Lung microvascular endothelial cell (primary cell): ENCODE data around the gene EGFL8. TPM values are rescaled to one million over a fixed set of nuclear protein-coding genes. Genes with fewer than 3 reads are reported as not detected.
"Not testable (repeated sequence)": the region's sequence is repeated elsewhere in the genome, so short reads cannot be mapped to it uniquely, and the experiment has no call there.

ENCODE experiments used
- DNase-seq, 2 donors: peaks; one replicate each; pipeline versions ENCODE4 v3.0.0 to v3.0.0-alpha.2; 2010; ENCODE audit warnings: low read depth in 2 of 2
- total RNA-seq: library from RNA; depleted of rRNA; stranded (reverse); fragments of >200 nt; gene quantifications from 2 replicates; pipeline ENCODE4 v1.2.1, GENCODE V29; 2014

EGFL8 gene
- total RNA-seq, 1 donor from 2014 or later: 1.2 TPM

DNA sequence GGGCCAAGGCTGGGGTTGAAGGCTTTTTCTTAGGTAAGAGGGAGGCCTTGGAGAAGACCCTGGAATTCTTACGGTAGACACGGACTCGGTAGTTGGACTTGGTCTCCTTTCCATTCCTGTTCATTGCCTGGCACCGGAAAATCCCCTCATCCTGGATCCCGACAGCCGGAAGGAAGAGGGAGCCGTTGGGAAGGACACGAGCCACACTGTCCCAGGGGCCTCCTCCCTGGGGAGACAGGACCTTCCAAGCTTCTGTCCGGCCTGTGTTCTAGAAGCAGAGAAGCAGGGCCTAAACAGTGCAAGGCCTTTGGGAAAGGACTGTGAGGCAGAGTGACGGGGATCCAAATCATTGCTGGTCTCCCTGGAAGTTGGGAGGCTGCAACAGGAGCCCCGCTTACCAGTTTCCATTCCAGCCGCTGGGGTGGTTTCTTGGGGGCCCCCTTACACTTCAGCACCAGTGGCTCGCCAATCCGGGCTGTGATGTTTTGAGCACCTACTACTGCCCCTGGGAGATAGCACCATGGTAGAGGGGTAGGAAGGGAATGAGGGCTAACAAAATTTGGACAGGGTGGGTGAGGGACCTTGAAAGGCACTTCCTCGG lies 19.2 kb downstream of the EGFL8 start:
- DNase-seq: no peak

DNA sequence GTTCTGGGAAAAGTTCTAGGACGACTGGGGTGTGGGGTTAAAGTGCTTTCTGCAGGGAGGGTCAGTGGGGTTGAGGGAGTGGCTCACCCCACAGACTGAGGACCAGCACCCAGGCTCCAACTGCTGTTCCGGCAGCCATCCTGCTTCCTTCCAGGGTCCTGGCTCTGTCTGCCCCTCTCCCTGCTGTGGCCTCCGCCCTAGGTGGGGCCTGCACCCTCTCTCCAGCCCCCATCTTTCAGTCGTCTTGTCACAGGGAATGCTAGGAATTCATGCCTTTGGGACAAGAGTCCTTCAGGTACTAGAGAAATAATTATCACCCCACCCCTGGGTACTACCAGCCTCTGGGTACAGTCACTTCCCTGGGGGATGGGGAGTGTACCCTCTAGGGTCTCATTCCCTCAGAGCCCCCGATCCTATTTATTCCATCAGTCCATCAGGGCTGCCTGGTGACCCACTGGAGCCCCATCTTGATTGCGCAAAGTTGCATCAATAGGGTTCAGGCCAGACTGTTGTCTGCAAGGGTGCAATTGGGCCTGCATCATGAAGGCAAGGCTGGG lies 19.8 kb downstream of the EGFL8 start, which contains the start of gene AGER:
Gene AGER (minus strand): TSS at position 170 of the 557 bp plus-strand sequence. CDS start 31 bp downstream, at position 139.
- no peak for DNase-seq

DNA sequence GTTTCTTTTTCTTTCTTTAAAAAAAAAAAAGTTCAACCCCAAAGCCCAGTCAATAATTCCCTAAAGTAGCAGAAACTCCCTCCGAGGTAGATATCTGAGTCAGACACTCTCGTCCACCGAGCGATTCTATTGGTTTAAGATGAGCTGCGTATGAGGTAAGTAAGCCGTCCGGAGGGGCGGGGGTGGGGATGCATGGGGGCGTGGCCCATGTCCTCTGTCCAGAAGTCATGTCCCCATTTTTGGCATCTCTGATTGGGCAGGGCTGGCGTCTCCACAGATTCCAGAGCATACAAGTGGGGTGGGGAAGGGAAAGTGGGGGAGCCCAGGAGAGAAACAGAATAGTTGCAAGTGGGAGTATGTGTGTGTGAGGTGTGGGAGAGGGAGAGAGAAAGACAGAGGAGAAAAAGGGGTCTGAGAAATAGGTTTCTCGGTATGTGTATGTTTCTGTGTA lies 21.3 kb downstream of the EGFL8 start:
- DNase-seq: peak; percentile 77 to 91

DNA sequence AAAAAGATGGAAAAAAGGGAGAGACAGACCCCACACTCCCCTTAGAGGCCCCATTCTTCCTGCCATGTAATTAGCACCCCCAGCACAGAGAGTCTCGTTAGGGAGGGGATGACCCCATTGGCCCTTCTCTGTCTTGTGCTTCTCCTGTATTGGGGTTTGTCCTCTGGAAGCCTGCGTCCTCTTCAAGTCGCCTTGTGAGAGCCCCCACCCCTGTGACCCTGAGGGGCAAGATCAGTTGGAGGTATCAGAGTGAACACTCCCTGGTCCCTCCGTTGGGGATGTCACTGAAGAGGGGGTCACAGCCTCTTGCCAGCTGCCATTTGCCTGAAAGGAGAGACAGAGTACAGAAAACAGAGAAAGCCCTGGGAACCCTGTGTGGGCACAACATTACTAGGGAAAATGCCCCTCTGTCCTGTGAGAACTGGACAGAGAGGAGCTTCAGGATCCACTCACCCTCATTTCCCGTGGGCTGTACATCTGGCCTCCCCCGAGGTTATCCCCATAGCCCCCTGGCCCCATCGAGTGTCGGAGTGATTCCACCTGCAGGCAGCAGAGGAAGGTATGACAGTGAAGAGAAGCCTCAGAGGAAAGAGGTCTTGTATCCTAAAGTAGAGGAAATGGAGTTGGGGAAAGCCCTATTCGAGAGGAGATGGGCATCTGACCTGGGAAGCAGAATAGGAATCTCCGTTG lies 21.9 kb downstream of the EGFL8 start:
- not testable (repeated sequence) for DNase-seq

DNA sequence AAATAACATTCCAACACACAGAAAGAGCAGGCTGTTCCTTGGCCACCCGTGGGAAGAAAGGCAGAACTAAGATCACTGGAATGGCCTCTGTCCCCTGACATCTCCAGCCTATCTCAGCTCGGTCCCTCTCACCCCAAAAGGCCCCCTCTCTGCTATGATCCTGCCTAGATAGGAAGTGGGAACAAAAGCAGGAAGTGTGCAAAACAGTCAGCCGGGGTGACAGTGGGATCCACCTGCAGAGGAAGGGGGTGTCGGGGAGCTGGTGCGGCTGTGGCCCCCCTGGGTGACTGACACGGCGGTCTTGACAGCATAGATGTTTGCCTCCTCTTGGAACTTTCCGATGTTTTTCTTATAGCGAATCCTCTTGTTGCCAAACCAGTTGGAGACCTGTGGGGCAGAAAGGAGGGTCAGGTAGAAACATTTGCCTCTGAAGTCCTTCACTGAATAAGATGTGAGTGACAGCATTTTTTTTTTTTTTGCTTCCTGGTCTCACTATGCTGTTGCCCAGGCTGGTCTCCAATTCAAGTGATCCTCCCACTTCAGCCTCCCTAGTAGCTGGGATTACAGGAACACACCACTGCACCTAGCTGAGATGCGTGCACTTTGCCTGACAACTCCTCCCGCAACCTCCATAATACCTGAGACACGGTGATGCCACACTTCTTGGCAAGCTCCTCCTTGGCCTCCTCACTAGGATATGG lies 22.8 kb downstream of the EGFL8 start:
- DNase-seq: peak; percentile 24 to 71

DNA sequence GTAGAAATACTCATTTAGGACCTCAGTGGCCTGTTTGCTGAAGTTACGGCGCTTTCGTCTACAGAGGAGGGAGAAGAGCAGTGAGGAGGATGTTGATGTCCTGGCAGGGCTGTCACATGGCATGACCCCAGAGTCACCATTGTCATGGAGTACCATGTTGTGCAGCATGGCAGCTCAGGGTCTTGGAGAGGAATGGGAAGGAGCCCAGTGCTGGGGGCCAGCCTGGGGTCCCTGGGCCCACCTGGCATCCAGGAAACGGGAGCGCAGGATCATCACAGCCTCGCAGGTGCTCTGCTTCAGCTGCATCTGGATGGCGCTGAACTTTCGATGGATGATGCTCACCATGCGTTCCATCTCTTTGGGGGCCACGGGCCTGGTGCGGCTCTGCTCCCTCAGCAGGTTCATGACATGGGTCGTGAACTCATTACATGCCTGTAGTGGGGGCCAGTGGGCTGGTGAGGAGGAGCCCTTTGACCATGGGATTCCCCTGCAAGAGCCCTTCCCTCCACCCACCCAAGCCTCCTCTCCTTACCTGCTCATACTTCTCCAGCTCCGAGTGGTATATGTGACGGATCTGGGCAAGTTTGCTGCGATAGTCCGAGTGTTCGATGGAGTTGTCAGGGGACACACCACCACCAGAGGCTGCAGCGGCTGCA lies 23.5 kb downstream of the EGFL8 start:
- DNase-seq: not testable (repeated sequence)

DNA sequence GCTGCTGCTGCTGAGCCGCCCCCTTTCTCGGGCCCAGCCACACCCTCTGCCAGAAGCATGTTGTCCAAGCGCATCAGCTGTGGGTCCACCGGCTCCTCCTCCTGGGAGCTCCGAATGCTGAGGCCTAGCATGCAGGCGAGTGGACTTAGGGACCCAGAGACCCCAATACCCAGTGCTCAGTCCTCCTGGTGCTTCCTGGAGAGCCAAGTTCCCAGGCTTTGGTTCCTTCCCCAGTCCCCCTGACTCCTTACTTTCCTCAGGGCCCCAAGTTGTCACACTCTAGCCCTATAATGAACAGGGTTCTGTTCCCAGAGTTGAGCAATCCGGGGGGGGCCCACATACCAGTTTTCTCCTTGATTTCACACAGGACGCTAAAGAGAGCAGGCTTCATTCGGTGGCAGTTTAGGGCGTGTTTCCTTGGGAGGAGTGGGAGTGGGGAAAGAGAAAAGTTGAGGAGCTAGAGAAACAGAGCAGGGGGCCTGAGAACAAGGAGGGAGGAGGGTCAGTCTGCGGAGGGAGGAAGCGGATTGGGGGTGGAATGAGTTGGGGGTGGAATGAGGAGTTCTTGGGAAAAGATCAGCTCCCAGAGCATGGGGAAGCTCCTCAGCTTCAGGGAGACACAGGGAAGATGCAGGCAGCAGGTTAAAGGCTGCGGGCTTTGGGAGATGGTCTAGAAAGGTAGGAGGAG lies 24.1 kb downstream of the EGFL8 start:
- peak in 1 of 2 donors; percentile 36 for DNase-seq

DNA sequence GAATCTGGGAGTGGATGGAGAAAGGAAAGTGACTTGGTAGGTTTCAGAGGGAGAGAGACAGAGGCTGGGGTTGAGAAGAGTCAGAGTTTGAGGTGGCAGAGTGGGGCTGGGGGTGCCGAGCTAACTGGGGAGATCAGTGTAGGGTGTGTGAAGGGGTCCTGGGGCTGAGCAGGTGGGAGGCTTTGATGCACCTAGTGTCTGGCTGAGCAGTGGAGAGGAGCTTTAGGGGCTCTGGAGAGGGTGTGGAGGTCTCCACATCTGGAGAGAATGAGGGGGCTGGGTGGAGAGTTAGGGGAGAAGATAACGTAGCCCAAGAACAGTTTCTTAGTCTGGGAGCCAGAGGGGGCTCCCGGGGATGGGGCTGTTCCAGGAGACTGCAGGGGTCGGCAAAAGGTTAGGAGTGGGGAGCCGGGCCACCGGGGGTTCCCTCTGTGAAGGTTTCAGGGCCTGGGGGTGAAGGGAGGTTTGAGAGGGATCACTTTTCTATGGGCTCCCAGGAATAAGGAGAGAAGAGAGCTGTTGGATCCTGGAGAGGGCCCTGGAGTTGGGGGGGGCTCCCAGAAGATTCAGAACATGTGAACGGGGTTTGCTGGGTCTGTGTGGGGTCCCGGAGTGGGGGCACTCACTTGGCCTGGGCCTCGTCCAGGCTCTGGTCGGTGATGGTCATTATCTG lies 24.8 kb downstream of the EGFL8 start:
- DNase-seq: no peak

DNA sequence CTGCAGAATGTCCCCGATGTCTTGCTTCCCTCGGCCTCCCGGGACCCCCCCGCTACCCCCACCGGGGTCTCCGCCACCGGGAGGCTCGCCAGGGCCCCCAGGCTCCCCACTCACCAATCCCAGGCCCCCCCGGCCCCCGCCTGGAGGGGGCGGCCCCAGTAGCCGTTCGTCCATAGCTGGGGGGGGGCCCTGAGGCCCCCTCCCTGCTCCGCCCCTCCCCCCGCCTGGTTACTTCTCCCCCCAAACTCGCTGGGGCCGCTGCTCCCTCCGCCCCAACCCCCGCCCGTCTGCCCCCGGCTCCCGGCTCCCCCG lies 25.3 kb downstream of the EGFL8 start:
- DNase-seq: peak; percentile 23 to 24

DNA sequence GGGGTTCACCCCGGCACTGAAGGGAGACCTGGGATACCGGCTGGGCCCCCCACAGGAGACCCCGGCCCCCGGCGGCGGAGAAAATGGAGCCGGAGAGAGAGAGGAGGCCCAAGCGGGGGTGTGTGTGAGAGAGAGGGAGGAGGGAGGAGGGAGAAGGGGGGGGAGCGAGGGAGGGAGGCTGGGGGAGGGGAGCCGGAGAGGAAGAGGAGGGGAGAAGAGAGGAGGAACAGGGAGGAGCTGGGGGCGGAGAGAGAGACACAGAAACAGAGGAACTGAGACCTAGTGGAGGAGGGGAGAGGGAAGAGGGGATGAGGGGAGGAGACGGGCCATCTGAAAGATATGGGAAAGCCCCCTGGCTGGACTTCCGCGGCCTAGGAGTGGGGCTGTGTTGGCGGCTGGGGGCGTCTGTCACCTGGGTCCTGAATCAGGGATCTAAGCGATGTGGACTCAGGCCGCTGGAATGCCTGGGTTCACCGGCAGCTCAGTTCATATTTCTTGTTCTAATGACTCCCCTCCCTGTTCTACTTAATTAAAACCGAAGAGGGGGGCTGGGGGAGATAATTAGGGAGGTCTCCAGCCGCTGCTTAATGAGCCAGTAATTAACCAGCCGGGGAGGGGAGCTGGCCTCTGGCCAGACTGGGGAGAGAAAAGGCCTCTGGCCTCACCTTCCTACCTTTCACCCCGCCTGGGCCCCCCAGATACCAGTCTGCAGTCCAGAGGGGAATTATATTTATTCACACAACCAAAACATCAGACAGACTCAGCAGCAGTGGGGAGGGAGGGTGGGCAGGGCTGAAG lies 25.9 kb downstream of the EGFL8 start, which contains the start of gene PBX2:
Gene PBX2 (minus strand): TSS at position 149 of the 798 bp plus-strand sequence. CDS start 287 bp downstream, outside the sequence.
- DNase-seq: peak; percentile 94 to 95

DNA sequence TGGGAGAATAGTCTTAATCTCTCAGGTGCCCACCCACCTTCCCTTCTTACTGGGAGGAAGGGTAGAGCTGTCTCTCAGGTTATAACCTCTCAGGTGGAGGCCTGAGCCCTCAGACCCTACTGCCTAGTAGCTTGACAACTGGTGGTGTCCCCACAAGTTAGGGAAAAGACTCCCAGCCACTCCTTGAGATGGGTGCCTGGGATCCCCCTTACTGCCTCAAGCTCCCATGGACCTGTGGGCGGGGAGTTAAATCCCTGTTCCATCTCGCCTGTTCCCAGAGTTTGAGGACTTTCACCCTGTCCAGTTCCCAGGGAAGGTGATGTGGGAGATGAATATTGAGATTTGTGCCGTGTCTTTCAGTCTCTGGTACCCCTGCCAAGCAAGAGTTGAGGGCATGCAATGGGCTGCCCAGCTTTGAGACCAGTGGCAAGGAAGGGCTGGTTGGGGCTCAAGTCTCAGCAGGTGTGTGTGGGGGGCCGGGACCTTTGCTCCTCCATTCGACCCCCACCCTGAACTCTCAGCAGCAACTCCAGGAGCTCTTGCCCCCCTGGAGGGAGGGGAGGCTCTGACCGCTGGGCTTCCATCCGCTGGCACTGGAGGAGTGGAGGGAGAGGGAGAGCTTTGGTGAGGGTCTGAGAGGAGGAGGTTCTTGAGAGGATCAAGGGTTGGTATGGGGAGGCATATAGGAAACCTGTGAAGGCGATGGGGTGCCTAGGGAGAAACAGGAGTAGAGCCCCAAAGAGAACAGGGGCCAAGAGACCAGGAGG lies 26.7 kb downstream of the EGFL8 start:
- no peak for DNase-seq

DNA sequence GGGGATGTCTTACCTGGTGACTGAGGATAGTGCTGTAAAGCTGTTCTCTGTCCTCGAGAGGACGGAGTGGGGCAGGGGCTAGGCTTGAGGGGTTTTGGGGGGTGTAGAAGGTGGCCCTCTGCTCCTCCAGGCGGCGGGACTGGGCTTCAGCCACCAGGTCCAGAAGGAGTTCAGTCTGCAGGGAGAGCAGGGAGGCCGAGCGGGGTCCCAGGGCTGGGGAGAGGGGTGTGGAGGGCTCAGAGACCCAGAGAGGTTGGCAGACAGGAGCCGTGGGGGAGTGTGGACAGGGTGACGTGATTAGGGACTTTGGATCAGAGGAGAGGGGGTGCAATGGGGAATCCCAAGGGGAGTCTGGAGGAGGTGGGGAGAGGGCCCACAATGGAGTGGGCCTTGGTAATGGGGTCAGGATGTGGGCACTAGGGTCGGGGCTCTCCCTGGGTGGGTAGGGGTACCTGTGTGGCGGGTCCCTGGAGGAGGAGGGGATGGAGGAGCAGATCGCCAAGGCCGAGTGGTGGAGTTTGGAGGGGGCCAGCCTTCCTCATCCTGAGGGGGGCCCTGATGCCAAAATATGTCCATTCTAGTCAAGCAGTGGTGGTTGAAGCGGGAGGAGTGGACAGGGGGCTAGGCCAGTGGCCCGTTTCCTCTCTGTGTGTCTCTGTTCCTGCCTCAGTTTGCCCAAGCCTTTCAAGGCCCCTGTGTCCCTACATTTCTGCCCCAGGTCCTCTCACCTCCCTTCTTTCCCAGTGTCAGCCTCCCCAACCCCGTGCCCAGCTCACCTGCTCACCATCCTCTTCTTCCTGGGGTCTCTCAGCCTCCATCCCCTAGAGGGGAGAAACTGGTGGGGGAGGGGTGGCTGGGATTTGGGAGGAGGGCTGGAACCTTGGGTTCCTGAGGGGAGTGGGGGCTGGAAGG lies 27.6 kb downstream of the EGFL8 start:
- DNase-seq: no peak

DNA sequence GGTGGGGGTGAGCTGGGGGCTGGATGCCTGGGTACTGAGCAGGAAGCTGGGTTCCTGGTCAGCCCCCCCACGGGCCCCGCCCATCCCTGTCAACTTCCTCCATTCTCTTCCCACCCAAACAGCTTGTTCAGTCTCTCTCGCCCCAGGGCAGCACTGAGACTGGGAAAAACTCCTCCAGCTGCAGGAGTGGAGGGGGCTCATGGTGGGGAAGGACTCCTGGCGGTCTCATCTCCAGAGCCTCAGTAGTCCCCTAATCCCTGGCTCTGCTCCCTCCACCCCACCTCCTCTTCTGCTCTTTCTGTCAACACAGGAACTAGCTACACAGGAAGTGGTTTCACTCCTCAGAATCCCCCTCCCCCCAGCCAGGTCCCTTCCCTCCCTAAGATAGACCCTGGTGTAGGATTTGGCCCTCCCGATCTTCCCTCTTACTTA lies 28.2 kb downstream of the EGFL8 start, which contains the start of gene GPSM3:
Gene GPSM3 (minus strand): TSS at position 36 of the 432 bp plus-strand sequence. CDS start 130 bp downstream, outside the sequence.
- DNase-seq: peak; percentile 57 to 68

DNA sequence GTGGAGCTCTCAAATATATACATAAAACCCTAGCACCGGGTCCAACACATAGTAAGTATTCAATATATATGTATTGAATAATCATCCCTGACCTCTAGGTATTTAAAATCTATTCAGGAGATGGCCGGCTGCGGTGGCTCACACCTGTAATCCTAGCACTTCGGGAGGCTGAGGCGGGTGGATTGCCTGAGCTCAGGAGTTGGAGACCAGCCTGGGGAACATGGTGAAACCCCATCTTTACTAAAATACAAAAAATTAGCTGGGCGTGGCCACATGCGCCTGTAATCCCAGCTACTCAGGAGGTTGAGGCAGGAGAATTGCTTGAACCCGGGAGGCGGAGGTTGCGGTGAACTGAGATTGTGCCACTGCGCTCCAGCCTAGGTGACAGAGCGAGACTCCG lies 28.7 kb downstream of the EGFL8 start:
- DNase-seq: not testable (repeated sequence)

DNA sequence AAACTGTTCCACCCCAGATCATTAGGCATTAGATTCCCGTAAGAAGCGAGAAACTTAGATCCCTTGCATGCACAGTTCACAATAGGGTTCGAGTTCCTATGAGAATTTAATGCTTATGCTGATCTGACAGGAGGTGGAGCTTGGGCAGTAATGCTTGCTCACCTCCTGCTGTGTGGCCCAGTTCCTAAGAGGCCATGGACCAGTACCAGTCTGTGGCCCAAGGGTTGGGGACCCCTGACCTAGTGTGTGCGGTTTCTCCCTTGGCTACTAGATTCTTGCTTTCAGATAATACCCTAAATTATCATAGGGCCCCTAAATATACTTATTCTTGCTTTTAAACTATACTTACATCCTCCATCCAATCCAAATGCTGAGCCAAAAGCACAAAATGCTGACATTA lies 30.0 kb downstream of the EGFL8 start:
- no peak for DNase-seq

DNA sequence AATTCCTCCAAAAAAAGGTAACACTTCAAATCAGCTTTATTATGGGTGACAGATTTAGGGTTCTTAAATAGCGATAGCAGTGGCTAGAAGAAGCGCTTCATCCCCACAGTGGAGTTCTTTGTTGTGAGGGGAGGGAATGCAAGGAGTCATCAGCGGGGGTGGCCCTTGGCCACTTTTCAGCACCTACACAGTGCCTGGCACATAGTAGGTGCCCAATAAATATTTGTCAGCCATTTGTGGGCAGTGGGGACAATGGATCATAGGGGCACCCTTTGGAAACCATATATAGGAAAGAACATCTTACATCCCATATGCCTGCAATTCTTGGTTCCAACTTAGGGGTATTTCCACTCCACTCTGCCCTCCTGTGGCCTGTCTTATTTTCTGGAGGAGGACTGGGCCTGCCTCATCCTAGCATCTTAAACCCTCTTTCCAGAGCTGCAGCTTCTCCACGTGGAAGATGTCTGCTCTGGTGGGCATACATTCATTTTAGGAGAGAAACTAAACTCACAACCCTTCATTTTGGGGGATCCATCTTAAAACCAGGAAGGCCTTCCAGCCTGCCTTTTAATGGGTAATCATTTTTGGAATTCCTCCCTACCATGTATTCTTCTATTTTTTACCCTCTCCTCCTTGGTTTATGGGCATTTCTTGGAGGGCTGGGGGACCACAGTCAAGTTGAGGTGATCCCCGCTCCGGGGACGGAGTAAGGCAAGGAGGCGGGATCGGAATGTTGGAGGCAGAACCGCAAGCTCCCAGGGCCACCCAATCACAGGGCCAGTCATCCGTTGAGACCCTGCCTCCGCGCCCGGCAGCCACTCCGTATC lies 30.6 kb downstream of the EGFL8 start:
- DNase-seq: peak; percentile 41 to 76

DNA sequence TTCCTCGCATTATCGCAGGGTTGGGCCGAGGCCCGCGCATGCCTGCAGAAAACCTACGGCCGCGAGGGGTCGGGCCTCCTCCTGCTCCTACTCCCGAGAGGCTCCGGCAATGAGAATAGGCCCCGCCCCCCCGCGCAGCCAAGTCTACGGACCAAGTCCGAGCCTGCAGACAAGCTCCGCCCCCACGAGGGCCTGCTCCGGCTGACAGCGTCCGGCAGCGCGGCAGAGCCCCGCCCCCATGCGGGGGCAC lies 31.2 kb downstream of the EGFL8 start:
- peak; percentile 100 for DNase-seq
